Esophagus muscularis mucosa (tissue), 3 donors: Measurements from ENCODE around the gene ATP1A2.

Source experiments
- POLR2AphosphoS5 ChIP-seq, 2 donors: sonication (generic); formaldehyde crosslinking; IDR thresholded peaks; one replicate each; pipeline ENCODE4 v1.6.1; 2017; ENCODE audit warnings: antibody characterized with exemption in 2 of 2
- TF ChIP-seq, protein P1 (sequence below), 3 experiments: fragments of 200-600 bp in 2 of 3; fragments of 450-650 bp in 1 of 3; sonication (generic) in 2 of 3; IDR thresholded peaks; one replicate each; pipeline ENCODE4 v1.5.1; 2017 to 2019; ENCODE audit warnings: antibody characterized with exemption in 3 of 3, mild to moderate bottlenecking in 2 of 3, moderate library complexity in 1 of 3

DNA sequence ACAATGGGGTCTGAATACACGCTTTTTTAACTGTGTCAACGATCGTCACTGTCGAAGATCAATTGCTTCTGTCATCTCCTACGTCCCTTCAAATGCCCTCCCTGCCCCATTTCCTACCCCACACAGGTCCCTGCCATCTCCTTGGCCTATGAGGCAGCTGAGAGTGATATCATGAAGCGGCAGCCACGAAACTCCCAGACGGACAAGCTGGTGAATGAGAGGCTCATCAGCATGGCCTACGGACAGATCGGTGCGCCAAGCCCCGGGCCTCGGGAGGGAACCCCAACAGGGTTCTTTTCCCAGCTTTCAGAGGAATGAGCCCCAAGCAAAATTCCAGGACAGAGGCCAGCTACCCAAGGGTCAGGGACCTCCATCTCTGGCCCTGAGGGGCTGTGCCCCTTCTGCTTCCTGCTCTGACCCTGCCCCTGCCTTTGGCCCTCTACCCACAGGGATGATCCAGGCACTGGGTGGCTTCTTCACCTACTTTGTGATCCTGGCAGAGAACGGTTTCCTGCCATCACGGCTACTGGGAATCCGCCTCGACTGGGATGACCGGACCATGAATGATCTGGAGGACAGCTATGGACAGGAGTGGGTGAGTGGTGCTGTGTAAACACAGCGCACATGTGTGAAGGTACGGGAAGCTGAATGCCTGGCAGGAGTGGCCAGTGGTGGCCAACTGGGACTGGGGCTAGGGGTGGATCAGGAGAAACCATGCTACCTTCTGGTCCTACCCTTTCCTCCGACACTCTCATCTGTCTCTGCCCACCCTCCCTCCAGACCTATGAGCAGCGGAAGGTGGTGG is 20.8 kb downstream of the ATP1A2 start:
- TF ChIP-seq POLR2AphosphoS5 (IDR thresholded peaks at IDR 0.05): no peak
- TF ChIP-seq, protein P1, sequence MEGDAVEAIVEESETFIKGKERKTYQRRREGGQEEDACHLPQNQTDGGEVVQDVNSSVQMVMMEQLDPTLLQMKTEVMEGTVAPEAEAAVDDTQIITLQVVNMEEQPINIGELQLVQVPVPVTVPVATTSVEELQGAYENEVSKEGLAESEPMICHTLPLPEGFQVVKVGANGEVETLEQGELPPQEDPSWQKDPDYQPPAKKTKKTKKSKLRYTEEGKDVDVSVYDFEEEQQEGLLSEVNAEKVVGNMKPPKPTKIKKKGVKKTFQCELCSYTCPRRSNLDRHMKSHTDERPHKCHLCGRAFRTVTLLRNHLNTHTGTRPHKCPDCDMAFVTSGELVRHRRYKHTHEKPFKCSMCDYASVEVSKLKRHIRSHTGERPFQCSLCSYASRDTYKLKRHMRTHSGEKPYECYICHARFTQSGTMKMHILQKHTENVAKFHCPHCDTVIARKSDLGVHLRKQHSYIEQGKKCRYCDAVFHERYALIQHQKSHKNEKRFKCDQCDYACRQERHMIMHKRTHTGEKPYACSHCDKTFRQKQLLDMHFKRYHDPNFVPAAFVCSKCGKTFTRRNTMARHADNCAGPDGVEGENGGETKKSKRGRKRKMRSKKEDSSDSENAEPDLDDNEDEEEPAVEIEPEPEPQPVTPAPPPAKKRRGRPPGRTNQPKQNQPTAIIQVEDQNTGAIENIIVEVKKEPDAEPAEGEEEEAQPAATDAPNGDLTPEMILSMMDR (IDR thresholded peaks at IDR 0.05): no peak
